Dedifferentiated amniotic fluid mesenchymal stem cell (primary cell): ENCODE results near the gene RXRA.

Experiments
- DNase-seq: peaks from one replicate; pipeline ENCODE4 v3.0.0-alpha.2; 2016; ENCODE audit errors: extremely low spot score

Gene RXRA

GRCh38 chr9:134433909-134434882 is 107.9 kb downstream of the RXRA start:
- no peak for DNase-seq

DNA sequence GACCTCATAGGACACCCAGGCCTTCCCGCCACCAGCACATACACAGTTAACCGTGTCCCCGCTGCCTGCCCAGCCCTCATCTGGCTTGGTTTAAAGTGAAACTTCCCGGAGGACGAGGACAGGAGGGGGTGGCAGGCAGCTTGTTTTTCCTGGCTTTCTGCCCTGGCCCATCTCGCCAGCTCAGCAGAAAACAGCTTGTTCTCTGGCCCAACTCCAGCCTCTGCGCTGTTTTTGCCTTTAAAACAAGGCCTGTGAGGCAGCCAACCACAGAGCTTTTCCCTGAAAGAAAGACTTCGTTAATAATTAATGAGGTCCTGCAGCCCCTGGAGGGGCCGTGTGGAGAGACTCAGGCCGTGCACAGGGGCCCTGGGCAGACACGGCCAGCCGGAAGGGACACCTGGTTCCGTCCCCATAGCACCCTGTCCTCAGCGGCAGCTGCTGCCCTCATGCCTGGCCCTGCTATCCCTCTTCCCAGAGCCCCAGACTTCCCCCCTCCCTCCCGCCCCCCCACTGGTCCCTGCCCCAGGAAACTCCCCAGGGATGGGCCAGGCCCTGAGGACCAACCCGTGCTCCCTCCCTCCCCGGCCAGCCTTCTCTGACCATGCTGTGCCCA is 108.7 kb downstream of the RXRA start:
- DNase-seq = peak; percentile 96

- no peak for DNase-seq
Measured at GRCh38 chr9:134435550-134436378, 109.5 kb downstream of the RXRA start.

DNA sequence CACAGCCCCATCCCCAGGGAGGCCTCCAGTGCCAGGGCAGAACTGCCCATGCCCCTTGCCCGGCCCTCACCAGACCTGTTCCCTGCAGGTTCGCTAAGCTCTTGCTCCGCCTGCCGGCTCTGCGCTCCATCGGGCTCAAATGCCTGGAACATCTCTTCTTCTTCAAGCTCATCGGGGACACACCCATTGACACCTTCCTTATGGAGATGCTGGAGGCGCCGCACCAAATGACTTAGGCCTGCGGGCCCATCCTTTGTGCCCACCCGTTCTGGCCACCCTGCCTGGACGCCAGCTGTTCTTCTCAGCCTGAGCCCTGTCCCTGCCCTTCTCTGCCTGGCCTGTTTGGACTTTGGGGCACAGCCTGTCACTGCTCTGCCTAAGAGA is 110.1 kb downstream of the RXRA start:
- DNase-seq = no peak

DNA sequence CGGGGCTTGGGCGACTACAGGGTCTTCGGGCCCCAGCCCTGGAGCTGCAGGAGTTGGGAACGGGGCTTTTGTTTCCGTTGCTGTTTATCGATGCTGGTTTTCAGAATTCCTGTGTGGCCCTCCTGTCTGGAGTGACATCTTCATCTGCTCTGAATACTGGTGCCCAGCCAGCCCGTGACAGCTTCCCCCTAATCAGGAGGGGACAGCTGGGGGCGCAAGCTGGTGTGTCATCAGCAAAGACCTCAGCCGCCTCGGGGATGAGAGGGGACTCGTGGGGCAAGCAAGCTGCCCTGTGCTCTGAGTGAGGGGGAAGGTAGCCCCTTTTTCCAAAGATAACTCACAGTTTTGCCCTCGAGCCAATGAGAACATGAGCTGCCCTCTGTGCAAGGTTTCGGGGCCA is 110.7 kb downstream of the RXRA start:
- no peak for DNase-seq

GRCh38 chr9:134437403-134438194 is 111.3 kb downstream of the RXRA start:
- no peak for DNase-seq

- DNase-seq = no peak
Measured at GRCh38 chr9:134438195-134438788, 112.0 kb downstream of the RXRA start.

- DNase-seq = no peak
Measured at GRCh38 chr9:134439368-134439784, 113.1 kb downstream of the RXRA start.

- DNase-seq = no peak
Measured at GRCh38 chr9:134440636-134441226, 114.5 kb downstream of the RXRA start.

GRCh38 chr9:134441227-134442084 is 115.2 kb downstream of the RXRA start:
- no peak for DNase-seq

DNA sequence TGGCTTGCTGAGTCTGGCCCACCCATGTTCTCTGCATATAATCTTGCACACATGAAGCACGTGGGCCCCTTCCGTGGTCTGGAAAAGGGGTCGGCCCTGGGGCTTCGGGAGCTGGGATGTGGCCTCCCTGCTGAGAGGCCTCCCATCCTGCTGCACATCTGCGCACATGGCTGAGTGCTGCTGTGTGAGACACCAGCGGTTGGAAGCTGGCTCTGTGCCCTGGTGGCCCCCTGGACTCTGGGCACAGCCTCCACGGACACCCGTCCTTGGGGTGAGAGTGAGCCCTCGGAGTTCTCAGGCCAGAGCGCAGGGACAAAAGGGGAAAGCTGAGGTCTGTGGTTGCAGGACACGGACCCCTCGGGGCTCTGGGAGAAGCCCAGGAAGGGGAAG is 115.8 kb downstream of the RXRA start:
- no peak for DNase-seq

- peak; percentile 34 for DNase-seq
Measured at GRCh38 chr9:134442486-134443173, 116.4 kb downstream of the RXRA start.

DNA sequence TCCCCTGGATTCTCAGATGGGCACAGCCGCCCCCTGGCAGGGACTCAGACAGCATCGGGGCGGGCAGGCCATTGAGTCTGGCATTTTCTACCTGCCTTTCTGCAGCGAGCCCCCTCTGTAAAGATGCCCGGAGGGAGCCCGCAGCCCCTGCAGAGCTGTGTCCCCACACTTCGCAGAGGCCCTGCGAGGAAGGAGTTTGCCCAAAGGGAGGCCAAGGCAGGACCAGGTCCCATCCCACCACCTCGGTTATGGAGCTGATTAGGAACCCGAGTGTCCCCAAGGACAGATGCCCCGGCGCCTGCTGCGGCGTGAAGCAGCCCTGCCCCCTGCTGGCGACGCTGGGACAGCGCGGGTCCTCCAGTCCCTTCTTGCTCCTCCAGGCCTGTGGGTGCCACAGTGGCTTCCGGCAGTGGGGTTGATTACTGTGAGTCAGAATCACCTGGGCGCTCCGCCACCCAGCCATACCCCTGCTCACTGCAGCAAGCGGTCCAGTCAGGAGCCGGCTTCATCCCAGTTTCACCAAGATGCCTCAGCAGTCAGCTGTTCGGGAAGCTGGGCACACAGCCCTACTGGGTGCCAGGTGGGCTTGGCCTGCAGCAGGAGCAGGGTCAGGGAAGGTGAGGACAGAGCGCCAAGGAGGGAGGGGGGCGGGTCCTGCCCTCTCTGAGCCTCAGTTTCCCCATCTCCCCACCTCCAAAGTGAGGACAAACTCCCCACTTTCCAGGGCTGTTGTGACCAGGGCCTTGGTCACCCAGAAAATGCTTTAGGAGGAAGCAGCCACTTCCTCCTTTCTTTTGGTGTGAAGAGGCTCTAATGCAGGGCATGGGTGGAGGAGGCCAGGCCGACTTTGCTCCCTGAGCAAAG is 117.2 kb downstream of the RXRA start:
- peak; percentile 73 for DNase-seq

DNA sequence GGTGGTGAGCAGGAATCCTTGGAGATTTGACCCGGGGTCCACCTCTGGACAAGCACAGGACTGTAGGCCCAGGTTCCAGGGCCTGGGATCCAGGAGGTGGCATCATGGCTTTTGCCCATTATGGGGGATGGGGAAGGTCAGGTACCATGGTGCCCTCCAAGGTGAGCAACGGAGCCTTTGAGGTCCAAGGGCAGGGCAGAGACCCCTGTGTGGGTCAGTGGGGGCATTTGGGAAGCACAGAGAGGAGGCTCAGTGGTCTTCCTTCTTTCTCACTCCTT is 117.7 kb downstream of the RXRA start:
- DNase-seq = no peak

DNA sequence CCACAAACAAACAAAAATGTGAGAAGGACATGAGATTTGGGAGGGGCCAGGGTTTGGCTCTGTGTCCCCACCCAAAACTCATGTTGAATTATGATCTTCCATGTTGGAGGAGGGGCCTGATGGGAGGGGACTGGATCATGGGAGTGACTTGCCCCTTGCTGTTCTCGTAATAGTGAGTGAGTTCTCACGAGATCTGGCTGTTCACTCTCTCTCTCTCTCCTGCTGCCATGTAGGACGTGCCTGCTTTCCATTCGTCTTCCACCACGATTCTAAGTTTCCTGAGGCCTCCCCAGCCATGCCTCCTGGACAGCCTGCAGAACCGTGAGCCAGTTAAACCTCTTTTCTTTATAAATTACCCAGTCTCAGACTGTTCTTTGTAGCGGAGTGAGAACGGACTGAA is 118.7 kb downstream of the RXRA start:
- DNase-seq = no peak

DNA sequence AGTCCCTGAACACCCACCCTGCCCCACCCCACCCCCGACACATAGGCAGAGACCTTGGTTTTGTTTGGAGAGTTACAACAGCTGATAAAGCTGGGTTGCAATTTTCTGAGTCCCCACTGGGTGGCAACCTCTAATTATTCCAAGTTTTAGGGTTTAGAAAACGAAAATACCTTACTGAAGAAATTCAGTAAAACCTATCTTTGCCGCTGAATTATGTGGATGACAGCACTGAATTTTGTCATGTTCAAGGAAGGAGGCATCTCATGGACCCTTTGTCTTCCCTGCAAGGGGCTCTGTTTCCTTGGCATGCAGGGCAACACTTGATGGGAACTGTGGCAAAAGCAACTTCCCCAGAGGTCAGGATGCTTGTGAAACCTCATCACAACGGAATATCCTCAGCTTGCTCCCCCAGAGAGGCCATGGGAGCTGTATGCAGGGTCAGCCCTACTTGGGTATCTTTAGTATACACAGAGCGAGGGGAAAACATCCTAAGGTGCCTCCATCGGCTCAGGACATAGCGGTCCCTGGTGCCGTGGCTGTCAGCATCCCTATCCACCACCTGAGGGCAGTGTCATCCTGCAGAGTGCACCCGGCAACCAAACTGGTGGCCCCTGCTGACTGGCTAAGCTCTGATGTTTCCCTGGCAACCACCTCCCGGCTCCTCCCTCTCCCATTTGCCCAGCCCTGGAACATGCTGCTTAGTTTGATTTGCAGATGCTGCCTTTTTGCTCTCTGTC is 123.1 kb downstream of the RXRA start:
- DNase-seq = peak; percentile 93

DNA sequence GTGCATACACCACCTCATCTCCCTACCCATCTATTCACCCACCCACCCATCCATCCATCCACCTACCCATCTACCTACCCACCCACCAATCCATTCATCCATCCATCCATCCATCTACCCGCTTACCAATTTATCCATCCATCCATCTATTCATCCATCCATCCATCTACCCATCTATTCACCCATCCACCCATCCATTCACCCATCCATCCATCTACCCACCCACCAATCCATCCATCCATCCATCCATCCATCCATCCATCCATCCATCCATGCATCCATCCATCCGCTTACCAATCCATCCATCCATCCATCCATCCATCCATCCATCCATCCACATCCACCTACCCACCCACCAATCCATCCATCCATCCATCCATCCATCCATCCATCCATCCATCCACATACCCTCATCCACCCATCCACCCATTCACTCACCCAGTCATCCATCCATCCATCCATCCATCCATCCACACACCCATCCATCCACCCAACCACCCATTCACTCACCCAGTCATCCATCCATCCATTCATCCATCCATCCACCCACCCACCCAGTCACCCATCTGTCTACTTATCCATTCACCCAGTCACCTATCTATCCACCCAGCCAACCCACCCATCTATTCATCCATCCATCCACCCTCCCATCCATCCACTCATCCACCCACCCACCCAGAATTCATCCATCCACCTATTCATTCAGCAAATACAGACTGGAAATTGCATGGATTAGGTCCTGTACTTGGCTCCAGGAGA is 125.6 kb downstream of the RXRA start:
- no peak for DNase-seq
